Esophagus muscularis mucosa (tissue), 4 donors: Measurements from ENCODE around the gene ATPAF1. TPM values are rescaled to one million over a fixed set of nuclear protein-coding genes. Genes with fewer than 3 reads are reported as not detected.

Experiments
- DNase-seq: peaks from one replicate; pipeline ENCODE4 v3.0.0-alpha.2; 2017; ENCODE audit errors: extremely low spot score
- H3K27ac ChIP-seq, 4 donors: fragments of 200-600 bp; sonication (generic); replicated peaks in 1 of 4; 1 replicate in 3 of 4; 2 replicates in 1 of 4; pipeline ENCODE4 v1.5.1; 2016 to 2019; ENCODE audit warnings: mild to moderate bottlenecking in 1 of 4
- H3K27me3 ChIP-seq, 4 donors: fragments of 200-600 bp; sonication (generic); one replicate each; pipeline versions ENCODE4 v1.5.1 to v1.6.0; 2016 to 2019
- H3K36me3 ChIP-seq, 4 donors: fragments of 200-600 bp; sonication (generic); one replicate each; pipeline ENCODE4 v1.5.1; 2016 to 2019
- H3K4me1 ChIP-seq, 4 donors: fragments of 200-600 bp; sonication (generic); one replicate each; pipeline ENCODE4 v1.5.1; 2016 to 2019
- H3K4me3 ChIP-seq, 4 donors: fragments of 200-600 bp; sonication (generic); 1 replicate in 2 of 4; 2 replicates in 2 of 4; pipeline ENCODE4 v1.5.1; 2016 to 2019; ENCODE audit warnings: mild to moderate bottlenecking in 4 of 4, moderate library complexity in 1 of 4
- H3K9me3 ChIP-seq, 4 donors: fragments of 200-600 bp; sonication (generic); 1 replicate in 3 of 4; 2 replicates in 1 of 4; pipeline ENCODE4 v1.5.1; 2016 to 2019
- CTCF ChIP-seq, 3 experiments: fragments of 200-600 bp in 2 of 3; fragments of 450-650 bp in 1 of 3; sonication (generic) in 2 of 3; IDR thresholded peaks; one replicate each; pipeline ENCODE4 v1.5.1; 2017 to 2019; ENCODE audit warnings: antibody characterized with exemption in 3 of 3, mild to moderate bottlenecking in 2 of 3, moderate library complexity in 1 of 3
- EP300 ChIP-seq: sonication (generic); formaldehyde crosslinking; IDR thresholded peaks from one replicate; pipeline ENCODE4 v1.6.1; 2017; ENCODE audit warnings: antibody characterized with exemption
- POLR2A ChIP-seq: fragments of 450-650 bp; IDR thresholded peaks from one replicate; pipeline ENCODE4 v1.6.1; 2017; ENCODE audit warnings: antibody characterized with exemption, moderate library complexity, mild to moderate bottlenecking, low read depth
- POLR2AphosphoS5 ChIP-seq, 2 donors: sonication (generic); formaldehyde crosslinking; IDR thresholded peaks; one replicate each; pipeline ENCODE4 v1.6.1; 2017; ENCODE audit warnings: antibody characterized with exemption in 2 of 2
- WGBS: methylation state at CpG from one replicate; pipeline ENCODE4 v1.1.5; 2018; 5-methylcytosine and 5-hydroxymethylcytosine counted together
- intact Hi-C: fragments of 100-400 bp; cut with DNase I; formaldehyde crosslinking; loops from one replicate; pipeline ENCODE4 v1.15.1; 2023
- total RNA-seq, 4 donors: library from RNA; depleted of rRNA; stranded (reverse); fragments of >200 nt; gene quantifications; one replicate each; pipeline versions ENCODE4 v1.1.0 to v1.2.1, GENCODE V29; 2016

Gene ATPAF1
- total RNA-seq, 4 donors from 2014 or later = 64.4 to 88.0 (median 68.5) TPM

- H3K27ac ChIP-seq = no peak overlapping the region
- DNase-seq = no peak
These were observed 44.2 kb downstream of the ATPAF1 start for GRCh38 chr1:46623743-46624644.

GRCh38 chr1:46622344-46622743 is 45.8 kb downstream of the ATPAF1 start:
- Histone ChIP-seq H3K36me3 (no peaks in the 10 kb centered on the region), H3K4me3 (no peak overlapping the region), H3K27ac (no peak overlapping the region), H3K4me1 (peaks cover 6 to 22% (median 12%) of the 10 kb centered on the region in 4 donors), H3K9me3 (no peaks in the 10 kb centered on the region), H3K27me3 (no peaks in the 10 kb centered on the region)
- TF ChIP-seq POLR2A = no peak
- peak; percentile 46 to 69 (median 63) for TF ChIP-seq CTCF (IDR thresholded peaks at IDR 0.05)
- WGBS = 45% methylated on average over 2 of the region's 3 CpGs
- intact Hi-C loops = loop anchor here (2.0 kb wide), 1 partner anchor 102 kb away; no protein-coding TSS in a partner anchor
- no peak for DNase-seq

More at GRCh38 chr1:46623743-46624644, 44.2 kb downstream of the ATPAF1 start:
- H3K36me3 ChIP-seq = no peaks in the 10 kb centered on the region
- H3K4me1 ChIP-seq = peaks cover 3 to 18% (median 10%) of the 10 kb centered on the region in 4 donors
- TF ChIP-seq CTCF (IDR thresholded peaks at IDR 0.05) = no peak
- no peak for TF ChIP-seq POLR2AphosphoS5 (IDR thresholded peaks at IDR 0.05)
- no peak for TF ChIP-seq EP300
- TF ChIP-seq POLR2A = no peak
- 61% methylated on average over 4 of the region's 4 CpGs for whole genome bisulfite sequencing
- H3K27me3 ChIP-seq = no peaks in the 10 kb centered on the region
- no peak overlapping the region for H3K4me3 ChIP-seq
- H3K9me3 ChIP-seq = no peaks in the 10 kb centered on the region
- intact Hi-C loops = loop anchor here (2.0 kb wide), 1 partner anchor 101 kb away; no protein-coding TSS in a partner anchor

- Histone ChIP-seq H3K27me3 (no peaks in the 10 kb centered on the region), H3K36me3 (no peaks in the 10 kb centered on the region), H3K27ac (no peak overlapping the region), H3K4me1 (peaks cover 9 to 26% (median 16%) of the 10 kb centered on the region in 4 donors), H3K4me3 (no peak overlapping the region), H3K9me3 (no peaks in the 10 kb centered on the region)
- 66% methylated on average over 7 of the region's 7 CpGs for WGBS
- intact Hi-C loops = loop anchor here (2.0 kb wide), 1 partner anchor 103 kb away; no protein-coding TSS in a partner anchor
- TF ChIP-seq POLR2AphosphoS5 (IDR thresholded peaks at IDR 0.05) (no peak), POLR2A (no peak), CTCF (IDR thresholded peaks at IDR 0.05) (no peak), EP300 (no peak)
- DNase-seq = no peak
These were observed 46.2 kb downstream of the ATPAF1 start for GRCh38 chr1:46621930-46622329.

- Histone ChIP-seq H3K4me1 (peaks cover 23 to 33% (median 25%) of the 10 kb centered on the region in 4 donors), H3K4me3 (no peak overlapping the region), H3K36me3 (no peaks in the 10 kb centered on the region), H3K27ac (no peak overlapping the region), H3K27me3 (no peaks in the 10 kb centered on the region), H3K9me3 (no peaks in the 10 kb centered on the region)
- 95% methylated on average over 2 of the region's 5 CpGs for WGBS
- no peak for DNase-seq
- TF ChIP-seq EP300 (no peak), POLR2AphosphoS5 (IDR thresholded peaks at IDR 0.05) (no peak), POLR2A (no peak), CTCF (IDR thresholded peaks at IDR 0.05) (no peak)
- intact Hi-C loops = loop anchor here (5.0 kb wide), 1 partner anchor 48 kb away; the partner anchor contains the start of gene ATPAF1
These were observed 48.4 kb downstream of the ATPAF1 start for GRCh38 chr1:46619656-46620258.
